ENCODE data around the gene COL5A1. TPM values are rescaled to one million over a fixed set of nuclear protein-coding genes. Genes with fewer than 3 reads are reported as not detected.

The COL5A1 gene
- total RNA-seq, 1 experiment from 2014 or later, result not detected

GRCh38 chr9:134679616-134680392 lies 38.2 kb downstream of the COL5A1 start:
- peaks cover 7% of the 10 kb centered on the region for H3K9me3 Mint-ChIP-seq (ENCODE audit: unreplicated experiment)
- no peak for DNase-seq (ENCODE audit: unreplicated experiment)
- ChIA-PET CTCF (no interaction called here), POLR2A (no interaction called here)
- H3K4me1 Mint-ChIP-seq (ENCODE audit: insufficient read depth, unreplicated experiment), result peaks cover 6% of the 10 kb centered on the region
- no peak overlapping the region for H3K4me3 Mint-ChIP-seq (ENCODE audit: unreplicated experiment)
- TF ChIP-seq, protein P1, sequence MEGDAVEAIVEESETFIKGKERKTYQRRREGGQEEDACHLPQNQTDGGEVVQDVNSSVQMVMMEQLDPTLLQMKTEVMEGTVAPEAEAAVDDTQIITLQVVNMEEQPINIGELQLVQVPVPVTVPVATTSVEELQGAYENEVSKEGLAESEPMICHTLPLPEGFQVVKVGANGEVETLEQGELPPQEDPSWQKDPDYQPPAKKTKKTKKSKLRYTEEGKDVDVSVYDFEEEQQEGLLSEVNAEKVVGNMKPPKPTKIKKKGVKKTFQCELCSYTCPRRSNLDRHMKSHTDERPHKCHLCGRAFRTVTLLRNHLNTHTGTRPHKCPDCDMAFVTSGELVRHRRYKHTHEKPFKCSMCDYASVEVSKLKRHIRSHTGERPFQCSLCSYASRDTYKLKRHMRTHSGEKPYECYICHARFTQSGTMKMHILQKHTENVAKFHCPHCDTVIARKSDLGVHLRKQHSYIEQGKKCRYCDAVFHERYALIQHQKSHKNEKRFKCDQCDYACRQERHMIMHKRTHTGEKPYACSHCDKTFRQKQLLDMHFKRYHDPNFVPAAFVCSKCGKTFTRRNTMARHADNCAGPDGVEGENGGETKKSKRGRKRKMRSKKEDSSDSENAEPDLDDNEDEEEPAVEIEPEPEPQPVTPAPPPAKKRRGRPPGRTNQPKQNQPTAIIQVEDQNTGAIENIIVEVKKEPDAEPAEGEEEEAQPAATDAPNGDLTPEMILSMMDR (IDR thresholded peaks at IDR 0.05; ENCODE audit: unreplicated experiment), result no peak
- intact Hi-C loops (cut with micrococcal nuclease), result no loop called here
- no peak overlapping the region for H3K27ac Mint-ChIP-seq (ENCODE audit: low read depth, unreplicated experiment)
- no peaks in the 10 kb centered on the region for H3K36me3 Mint-ChIP-seq (ENCODE audit: insufficient read depth, unreplicated experiment)
- no TSS peak for BruUV-seq (replicated peaks)
- H3K27me3 Mint-ChIP-seq (ENCODE audit: insufficient read depth, unreplicated experiment), result no peaks in the 10 kb centered on the region

GRCh38 chr9:134680393-134681060 lies 38.9 kb downstream of the COL5A1 start:
- Mint-ChIP-seq H3K27ac (ENCODE audit: low read depth, unreplicated experiment) (no peak overlapping the region), H3K36me3 (ENCODE audit: insufficient read depth, unreplicated experiment) (no peaks in the 10 kb centered on the region), H3K9me3 (ENCODE audit: unreplicated experiment) (peaks cover 1% of the 10 kb centered on the region), H3K27me3 (ENCODE audit: insufficient read depth, unreplicated experiment) (no peaks in the 10 kb centered on the region), H3K4me3 (ENCODE audit: unreplicated experiment) (no peak overlapping the region), H3K4me1 (ENCODE audit: insufficient read depth, unreplicated experiment) (peaks cover 6% of the 10 kb centered on the region)
- CTCF ChIA-PET, result interaction anchor here (0.6 kb wide), 1 partner anchor 731 kb away, joined by 3 read pairs; no protein-coding TSS in a partner anchor
- TF ChIP-seq, protein P1 (IDR thresholded peaks at IDR 0.05; ENCODE audit: unreplicated experiment), result no peak
- no TSS peak for BruUV-seq (replicated peaks)
- intact Hi-C loops (cut with micrococcal nuclease), result no loop called here
- DNase-seq (ENCODE audit: unreplicated experiment), result no peak
- POLR2A ChIA-PET, result no interaction called here

DNA sequence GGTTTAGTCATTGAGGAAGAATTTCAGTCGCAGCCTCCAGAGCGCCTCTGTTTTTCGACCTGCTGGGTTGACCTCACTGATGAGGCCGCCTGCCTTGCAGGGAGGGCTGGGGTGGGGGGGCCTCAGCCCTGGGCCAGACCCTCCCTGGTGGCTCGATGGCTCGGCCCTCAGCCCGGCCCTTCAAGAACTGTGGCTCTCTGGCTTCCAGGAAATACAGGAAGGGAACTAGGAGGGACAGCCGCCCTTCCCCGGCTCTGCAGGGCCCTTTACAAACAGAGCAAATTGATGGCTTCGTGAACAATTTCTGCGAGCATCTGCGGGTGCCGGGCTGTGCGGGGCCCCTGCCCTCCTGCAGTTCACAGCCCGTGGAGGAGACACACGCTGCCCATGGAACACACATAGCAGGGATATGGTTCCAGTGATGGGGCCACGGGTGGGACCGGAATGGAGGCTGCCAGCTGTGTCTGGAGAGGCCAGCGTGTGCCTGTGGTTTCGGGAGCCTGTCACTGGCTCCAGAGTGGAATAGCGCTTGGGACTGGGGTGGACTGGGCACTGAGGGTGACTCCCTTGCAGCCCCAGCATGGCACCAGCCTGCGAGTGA lies 39.6 kb downstream of the COL5A1 start:
- POLR2A ChIA-PET, result interaction anchor here (1.0 kb wide), 1 partner anchor 10 kb away, joined by 3 read pairs; no protein-coding TSS in a partner anchor
- BruUV-seq (replicated peaks), result no TSS peak
- no peak overlapping the region for H3K4me3 Mint-ChIP-seq (ENCODE audit: unreplicated experiment)
- CTCF ChIA-PET, result interaction anchor here (0.6 to 0.8 kb wide), 2 partner anchors 59 to 730 kb away, joined by 3 to 4 read pairs; no protein-coding TSS in a partner anchor
- intact Hi-C loops (cut with micrococcal nuclease), result no loop called here
- TF ChIP-seq, protein P1 (IDR thresholded peaks at IDR 0.05; ENCODE audit: unreplicated experiment), result no peak
- no peak for DNase-seq (ENCODE audit: unreplicated experiment)
- peaks cover 6% of the 10 kb centered on the region for H3K4me1 Mint-ChIP-seq (ENCODE audit: insufficient read depth, unreplicated experiment)
- no peaks in the 10 kb centered on the region for H3K9me3 Mint-ChIP-seq (ENCODE audit: unreplicated experiment)
- H3K36me3 Mint-ChIP-seq (ENCODE audit: insufficient read depth, unreplicated experiment), result no peaks in the 10 kb centered on the region
- no peaks in the 10 kb centered on the region for H3K27me3 Mint-ChIP-seq (ENCODE audit: insufficient read depth, unreplicated experiment)
- H3K27ac Mint-ChIP-seq (ENCODE audit: low read depth, unreplicated experiment), result no peak overlapping the region

GRCh38 chr9:134682026-134682425 lies 40.4 kb downstream of the COL5A1 start:
- ChIA-PET POLR2A (interaction anchor here (1.0 kb wide), 1 partner anchor 10 kb away, joined by 3 read pairs; no protein-coding TSS in a partner anchor), CTCF (interaction anchor here (0.8 kb wide), 1 partner anchor 58 kb away, joined by 4 read pairs; no protein-coding TSS in a partner anchor)
- Mint-ChIP-seq H3K36me3 (ENCODE audit: insufficient read depth, unreplicated experiment) (no peaks in the 10 kb centered on the region), H3K9me3 (ENCODE audit: unreplicated experiment) (no peaks in the 10 kb centered on the region), H3K4me3 (ENCODE audit: unreplicated experiment) (no peak overlapping the region), H3K27me3 (ENCODE audit: insufficient read depth, unreplicated experiment) (no peaks in the 10 kb centered on the region), H3K4me1 (ENCODE audit: insufficient read depth, unreplicated experiment) (peaks cover 6% of the 10 kb centered on the region), H3K27ac (ENCODE audit: low read depth, unreplicated experiment) (no peak overlapping the region)
- BruUV-seq (replicated peaks), result no TSS peak
- TF ChIP-seq, protein P1 (IDR thresholded peaks at IDR 0.05; ENCODE audit: unreplicated experiment), result no peak
- no peak for DNase-seq (ENCODE audit: unreplicated experiment)
- intact Hi-C loops (cut with micrococcal nuclease), result no loop called here

All from MCF 10A (cell line).